Measurements from ENCODE around the gene SH3RF3. TPM values are rescaled to one million over a fixed set of nuclear protein-coding genes. Genes with fewer than 3 reads are reported as not detected.

The SH3RF3 gene
- total and polyA plus RNA-seq, 10 of the 15 experiments (the other 5 are each of a cell fraction or from before 2014, with no cell fraction given): 0.08 to 8.8 (median 2.3) TPM

DNA sequence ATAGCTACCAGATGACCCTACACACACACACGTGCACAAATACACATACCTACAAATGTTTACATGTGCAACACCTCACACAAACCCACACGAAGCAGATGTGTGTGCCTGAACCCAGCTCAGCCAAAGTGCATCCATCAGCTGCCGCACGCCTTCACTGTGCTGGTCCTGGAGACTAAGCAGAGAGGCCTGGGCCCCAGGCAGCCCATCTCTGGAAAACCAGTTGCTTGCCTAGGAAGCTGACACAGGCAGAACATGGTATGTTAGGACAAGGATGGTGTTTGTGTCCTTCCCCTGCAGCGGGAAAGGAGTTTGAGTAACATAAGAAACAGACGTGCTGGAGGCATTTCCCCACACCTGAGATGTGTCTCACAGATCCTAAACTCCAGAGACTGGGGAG lies 398.1 kb downstream of the SH3RF3 start:
- ChIA-PET POLR2A (interaction anchor here (1.0 kb wide), 1 partner anchor 16 kb away, joined by 3 read pairs; no protein-coding TSS in a partner anchor), RAD21 (ENCODE audit: unreplicated experiment) (no interaction called here), CTCF (interaction anchor here (0.6 to 0.8 kb wide), 2 partner anchors 18 to 21 kb away, joined by 3 to 4 read pairs; no protein-coding TSS in a partner anchor), SMC1A (ENCODE audit: uncharacterized antibody, unreplicated experiment) (no interaction called here)
- no peaks in the 10 kb centered on the region for H3K27me3 ChIP-seq (replicated peaks in 1 of 2; ENCODE audit: control insufficient read depth in 2 of 2, insufficient read depth in 2 of 2, low read length in 1 of 2)
- 34% methylated on average over 6 of the region's 6 CpGs for WGBS (ENCODE audit: insufficient coverage, insufficient replicate concordance, low lambda C conversion rate, missing lambda C conversion rate)
- H3K4me3 ChIP-seq: no peak overlapping the region
- ATAC-seq (no peak), DNase-seq (ENCODE audit: low read depth, low spot score) (no peak), FAIRE-seq (no peak)
- H3K36me3 ChIP-seq (ENCODE audit: control insufficient read depth in 2 of 2, insufficient read depth in 2 of 2, low read length in 1 of 2): no peaks in the 10 kb centered on the region
- H3K4me1 ChIP-seq (ENCODE audit: control insufficient read depth, insufficient read depth, low read length): no peaks in the 10 kb centered on the region
- no peaks in the 10 kb centered on the region for H4K20me1 ChIP-seq (ENCODE audit: control insufficient read depth, insufficient read depth)
- TF ChIP-seq SMAD1 (IDR thresholded peaks at IDR 0.05; ENCODE audit: low read depth, partially characterized antibody) (no peak), YY1 (IDR thresholded peaks at IDR 0.05; ENCODE audit: low read depth, low read length) (no peak), CREB1 (IDR thresholded peaks at IDR 0.05; ENCODE audit: low read depth) (no peak), TAF1 (IDR thresholded peaks at IDR 0.05; ENCODE audit: borderline replicate concordance, low read depth, low read length) (no peak), NR2C1 (IDR thresholded peaks at IDR 0.05) (no peak), NFIC (IDR thresholded peaks at IDR 0.05; ENCODE audit: low read depth, low read length) (no peak), RAD51 (IDR thresholded peaks at IDR 0.05) (no peak), KAT2A (conservative IDR thresholded peaks at IDR 0.05; ENCODE audit: control insufficient read depth, low read depth, low read length) (no peak), HDAC2 (IDR thresholded peaks at IDR 0.05) (no peak), SREBF2 (IDR thresholded peaks at IDR 0.05; ENCODE audit: low read length) (no peak)
- TF ChIP-seq, protein P1, sequence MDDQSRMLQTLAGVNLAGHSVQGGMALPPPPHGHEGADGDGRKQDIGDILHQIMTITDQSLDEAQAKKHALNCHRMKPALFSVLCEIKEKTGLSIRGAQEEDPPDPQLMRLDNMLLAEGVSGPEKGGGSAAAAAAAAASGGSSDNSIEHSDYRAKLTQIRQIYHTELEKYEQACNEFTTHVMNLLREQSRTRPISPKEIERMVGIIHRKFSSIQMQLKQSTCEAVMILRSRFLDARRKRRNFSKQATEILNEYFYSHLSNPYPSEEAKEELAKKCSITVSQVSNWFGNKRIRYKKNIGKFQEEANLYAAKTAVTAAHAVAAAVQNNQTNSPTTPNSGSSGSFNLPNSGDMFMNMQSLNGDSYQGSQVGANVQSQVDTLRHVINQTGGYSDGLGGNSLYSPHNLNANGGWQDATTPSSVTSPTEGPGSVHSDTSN (IDR thresholded peaks at IDR 0.05; ENCODE audit: insufficient replicate concordance, low read depth, low read length): no peak
- intact Hi-C loops (cut with micrococcal nuclease; ENCODE audit: unreplicated experiment): no loop called here
- no peak overlapping the region for H3K27ac ChIP-seq (ENCODE audit: control insufficient read depth, insufficient read depth)
- BruUV-seq (replicated peaks): no TSS peak
- H3K79me2 ChIP-seq (ENCODE audit: control insufficient read depth, insufficient read depth, low read length): no peaks in the 10 kb centered on the region
- in situ Hi-C loops (cut with MboI): no loop called here
- H3K9me3 ChIP-seq (replicated peaks; ENCODE audit: control insufficient read depth, insufficient read depth, low read length): no peaks in the 10 kb centered on the region
- no peak overlapping the region for H2AFZ ChIP-seq (ENCODE audit: control insufficient read depth, low read depth, low read length)
- no peak overlapping the region for H3K4me2 ChIP-seq (ENCODE audit: control insufficient read depth, insufficient read depth)
- H3K9ac ChIP-seq (ENCODE audit: control insufficient read depth, insufficient read depth, low read length): no peak overlapping the region

All from GM12878 (cell line).